Fibroblast of lung (primary cell): ENCODE results near the gene DSCAML1. TPM values are rescaled to one million over a fixed set of nuclear protein-coding genes. Genes with fewer than 3 reads are reported as not detected.

ENCODE experiments used
- DNase-seq, 2 donors: peaks; one replicate each; pipeline versions ENCODE4 v3.0.0 to v3.0.0-alpha.2; 2010; ENCODE audit warnings: low read depth in 2 of 2
- H2AFZ ChIP-seq: 2 replicates; pipeline ENCODE4 v1.5.1; 2012; ENCODE audit warnings: low read length, control low read depth, inconsistent platforms
- H3K27ac ChIP-seq: 2 replicates; pipeline ENCODE4 v1.5.1; 2011; ENCODE audit warnings: low read length, control low read depth; ENCODE audit not compliant: insufficient read depth
- H3K27me3 ChIP-seq: 2 replicates; pipeline ENCODE4 v1.5.1; 2011; ENCODE audit warnings: mild to moderate bottlenecking, low read length; ENCODE audit not compliant: control insufficient read depth, insufficient read depth
- H3K36me3 ChIP-seq: 2 replicates; pipeline ENCODE4 v1.5.1; 2011; ENCODE audit warnings: low read length; ENCODE audit not compliant: control insufficient read depth, insufficient read depth
- H3K4me1 ChIP-seq: 2 replicates; pipeline ENCODE4 v1.5.1; 2011; ENCODE audit warnings: low read length; ENCODE audit not compliant: control insufficient read depth, insufficient read depth; ENCODE audit errors: extremely low read depth
- H3K4me2 ChIP-seq: 2 replicates; pipeline ENCODE4 v1.5.1; 2011; ENCODE audit warnings: low read length, control low read depth; ENCODE audit not compliant: insufficient read depth; ENCODE audit errors: extremely low read depth
- H3K4me3 ChIP-seq, 4 experiments: fragments of 200-600 bp in 1 of 4; sonication (generic) in 1 of 4; replicated peaks in 1 of 4; 2 replicates each; pipeline ENCODE4 v1.5.1; 2011 to 2016; ENCODE audit warnings: low read length in 4 of 4, low read depth in 3 of 4, mild to moderate bottlenecking in 3 of 4, control low read depth in 2 of 4, inconsistent platforms in 1 of 4, mixed read lengths in 1 of 4; ENCODE audit not compliant: insufficient read depth in 1 of 4; ENCODE audit errors: control extremely low read depth in 1 of 4
- H3K79me2 ChIP-seq: 2 replicates; pipeline ENCODE4 v1.5.1; 2012; ENCODE audit warnings: mild to moderate bottlenecking, low read length, inconsistent platforms; ENCODE audit not compliant: control insufficient read depth, insufficient read depth
- H3K9ac ChIP-seq: 2 replicates; pipeline ENCODE4 v1.5.1; 2011; ENCODE audit warnings: mild to moderate bottlenecking, low read length, control low read depth; ENCODE audit not compliant: insufficient read depth
- H3K9me3 ChIP-seq: 2 replicates; pipeline ENCODE4 v1.5.1; 2012; ENCODE audit warnings: low read depth, low read length; ENCODE audit not compliant: control insufficient read depth, insufficient read depth
- H4K20me1 ChIP-seq: 2 replicates; pipeline ENCODE4 v1.5.1; 2011; ENCODE audit warnings: low read length; ENCODE audit not compliant: control insufficient read depth, insufficient read depth; ENCODE audit errors: extremely low read depth
- EZH2 ChIP-seq: IDR thresholded peaks from 2 replicates; pipeline ENCODE4 v1.5.1; 2012; ENCODE audit warnings: low read length, control low read depth, mild to moderate bottlenecking; ENCODE audit errors: missing control alignments
- polyA plus RNA-seq, 2 donors: library from polyadenylated mRNA; depleted of rRNA in 1 of 2; stranded (reverse) in 1 of 2; unstranded in 1 of 2; fragments of >200 nt; gene quantifications; 2 replicates each; pipeline ENCODE4 v1.2.1, GENCODE V29; 2011 to 2012; ENCODE audit warnings: missing spikeins in 1 of 2
- total RNA-seq: library from RNA; depleted of rRNA; stranded (reverse); fragments of >200 nt; gene quantifications from 2 replicates; pipeline ENCODE4 v1.2.1, GENCODE V29; 2014
- TF ChIP-seq, protein P1 (sequence below), 2 donors: IDR thresholded peaks in 1 of 2; conservative IDR thresholded peaks in 1 of 2; 1 replicate in 1 of 2; 2 replicates in 1 of 2; pipeline ENCODE4 v1.5.1; 2011 to 2012; ENCODE audit warnings: low read length in 2 of 2, control low read depth in 1 of 2, inconsistent platforms in 1 of 2, low read depth in 1 of 2, mild to moderate bottlenecking in 1 of 2

Gene DSCAML1
- total and polyA plus RNA-seq, 2 donors (not counting 1 experiment from before 2014, with no cell fraction given), result not detected

DNA sequence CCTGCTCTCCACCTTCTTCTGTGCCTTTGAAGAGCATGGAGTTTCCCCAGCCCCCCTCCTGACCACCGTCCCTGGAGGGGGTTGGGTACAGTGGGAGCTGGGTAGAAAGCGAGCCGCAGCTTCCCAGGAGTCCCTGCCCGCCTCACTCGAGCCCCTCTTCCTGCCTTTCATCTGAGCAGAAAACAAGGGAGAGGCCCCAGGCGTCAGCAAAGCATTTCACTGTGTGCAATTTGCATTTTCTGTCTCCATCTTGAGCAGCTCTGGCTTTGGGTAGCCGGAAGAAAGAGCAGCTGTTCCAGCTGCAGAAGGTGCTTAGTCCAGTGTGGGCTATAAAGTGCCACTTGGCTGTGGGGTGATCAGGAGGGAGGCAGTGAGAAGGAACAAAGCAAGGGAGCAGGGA lies 239.7 kb downstream of the DSCAML1 start:
- H3K27me3 ChIP-seq, result no peaks in the 10 kb centered on the region
- no peak overlapping the region for H3K4me3 ChIP-seq
- H4K20me1 ChIP-seq, result no peaks in the 10 kb centered on the region
- H3K27ac ChIP-seq, result no peak overlapping the region
- no peak for TF ChIP-seq EZH2
- TF ChIP-seq, protein P1, sequence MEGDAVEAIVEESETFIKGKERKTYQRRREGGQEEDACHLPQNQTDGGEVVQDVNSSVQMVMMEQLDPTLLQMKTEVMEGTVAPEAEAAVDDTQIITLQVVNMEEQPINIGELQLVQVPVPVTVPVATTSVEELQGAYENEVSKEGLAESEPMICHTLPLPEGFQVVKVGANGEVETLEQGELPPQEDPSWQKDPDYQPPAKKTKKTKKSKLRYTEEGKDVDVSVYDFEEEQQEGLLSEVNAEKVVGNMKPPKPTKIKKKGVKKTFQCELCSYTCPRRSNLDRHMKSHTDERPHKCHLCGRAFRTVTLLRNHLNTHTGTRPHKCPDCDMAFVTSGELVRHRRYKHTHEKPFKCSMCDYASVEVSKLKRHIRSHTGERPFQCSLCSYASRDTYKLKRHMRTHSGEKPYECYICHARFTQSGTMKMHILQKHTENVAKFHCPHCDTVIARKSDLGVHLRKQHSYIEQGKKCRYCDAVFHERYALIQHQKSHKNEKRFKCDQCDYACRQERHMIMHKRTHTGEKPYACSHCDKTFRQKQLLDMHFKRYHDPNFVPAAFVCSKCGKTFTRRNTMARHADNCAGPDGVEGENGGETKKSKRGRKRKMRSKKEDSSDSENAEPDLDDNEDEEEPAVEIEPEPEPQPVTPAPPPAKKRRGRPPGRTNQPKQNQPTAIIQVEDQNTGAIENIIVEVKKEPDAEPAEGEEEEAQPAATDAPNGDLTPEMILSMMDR (conservative IDR thresholded peaks at IDR 0.05 in 1 of 2, IDR thresholded peaks at IDR 0.05 in 1 of 2; ENCODE audit: low read depth in 1 of 2, low read length in 2 of 2), result no peak
- no peaks in the 10 kb centered on the region for H3K36me3 ChIP-seq
- H2AFZ ChIP-seq, result no peak overlapping the region
- no peaks in the 10 kb centered on the region for H3K79me2 ChIP-seq
- no peak overlapping the region for H3K9ac ChIP-seq
- no peak overlapping the region for H3K4me2 ChIP-seq
- no peaks in the 10 kb centered on the region for H3K4me1 ChIP-seq
- H3K9me3 ChIP-seq, result no peaks in the 10 kb centered on the region
- DNase-seq, result no peak

DNA sequence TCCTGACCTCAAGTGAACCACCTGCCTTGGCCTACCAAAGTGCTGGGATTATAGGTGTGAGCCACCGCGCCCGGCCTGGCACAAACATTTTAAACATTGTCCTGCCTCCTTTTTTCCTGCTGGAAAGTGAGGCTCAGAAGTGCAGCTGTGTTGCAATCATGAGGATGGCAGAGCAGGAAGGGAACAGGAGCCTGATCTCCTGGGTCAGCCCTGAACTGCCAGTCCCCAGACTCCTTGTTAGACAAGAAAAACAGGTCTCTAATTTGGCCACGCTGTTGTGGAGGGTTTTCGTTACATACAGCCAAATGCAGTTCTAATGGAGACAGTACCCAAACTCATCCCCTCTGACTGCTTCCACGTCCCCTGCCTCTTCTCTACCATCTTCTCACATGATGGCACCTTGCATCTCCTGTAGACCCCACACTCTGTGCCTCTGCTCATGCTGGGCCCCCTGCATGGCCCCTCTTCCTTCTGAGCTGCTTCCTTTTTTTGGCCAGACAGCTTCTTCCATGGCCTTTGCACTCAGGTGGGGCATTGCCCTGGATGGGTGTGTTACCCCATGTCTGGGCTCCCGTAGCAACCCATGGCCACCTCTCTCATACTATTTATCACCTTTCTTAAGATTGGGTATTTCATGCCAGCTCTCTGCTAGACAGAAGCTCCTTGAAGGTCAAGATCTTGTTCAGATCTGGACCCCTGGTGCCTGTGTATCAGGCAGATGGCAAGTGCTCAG lies 242.2 kb downstream of the DSCAML1 start:
- Histone ChIP-seq H3K9me3 (no peaks in the 10 kb centered on the region), H3K9ac (no peak overlapping the region)

DNA sequence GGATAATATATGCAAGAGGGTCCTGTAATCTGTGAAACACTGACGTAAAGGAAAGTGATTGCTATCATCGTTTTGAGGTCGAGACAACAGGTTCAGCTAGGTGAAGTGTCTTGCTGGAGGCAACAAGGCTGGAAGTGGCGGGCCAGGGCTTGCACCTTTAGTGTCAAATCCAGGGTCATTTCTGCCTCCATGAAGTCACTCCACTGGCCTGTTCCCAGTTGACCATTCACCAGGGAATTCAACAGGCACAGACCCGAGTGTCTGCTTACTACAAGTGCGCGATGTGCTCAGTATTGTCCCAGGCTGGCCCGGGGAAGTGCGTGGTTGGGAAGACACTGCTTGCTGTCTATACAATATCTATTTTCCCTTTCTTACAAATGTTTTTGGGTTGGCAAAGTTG lies 244.4 kb downstream of the DSCAML1 start:
- no peak for DNase-seq
- Histone ChIP-seq H2AFZ (no peak overlapping the region), H3K36me3 (no peaks in the 10 kb centered on the region), H3K4me3 (no peak overlapping the region), H3K9ac (no peak overlapping the region), H3K4me1 (no peaks in the 10 kb centered on the region), H3K9me3 (no peaks in the 10 kb centered on the region), H3K27ac (no peak overlapping the region), H3K27me3 (no peaks in the 10 kb centered on the region), H4K20me1 (no peaks in the 10 kb centered on the region), H3K4me2 (no peak overlapping the region), H3K79me2 (no peaks in the 10 kb centered on the region)
- no peak for TF ChIP-seq EZH2
- TF ChIP-seq, protein P1 (conservative IDR thresholded peaks at IDR 0.05 in 1 of 2, IDR thresholded peaks at IDR 0.05 in 1 of 2; ENCODE audit: low read depth in 1 of 2, low read length in 2 of 2), result no peak

More for the DNA sequence above, 242.2 kb downstream of the DSCAML1 start:
- Histone ChIP-seq H3K79me2 (no peaks in the 10 kb centered on the region), H2AFZ (no peak overlapping the region), H3K4me2 (no peak overlapping the region), H3K4me1 (no peaks in the 10 kb centered on the region), H3K27ac (no peak overlapping the region), H3K27me3 (no peaks in the 10 kb centered on the region), H4K20me1 (no peaks in the 10 kb centered on the region), H3K4me3 (no peak overlapping the region), H3K36me3 (no peaks in the 10 kb centered on the region)
- DNase-seq, result no peak
- no peak for TF ChIP-seq EZH2
- TF ChIP-seq, protein P1 (conservative IDR thresholded peaks at IDR 0.05 in 1 of 2, IDR thresholded peaks at IDR 0.05 in 1 of 2; ENCODE audit: low read depth in 1 of 2, low read length in 2 of 2), result no peak
